ENCODE data around the gene CENPP. TPM values are rescaled to one million over a fixed set of nuclear protein-coding genes. Genes with fewer than 3 reads are reported as not detected.
"Not testable (repeated sequence)": the region's sequence is repeated elsewhere in the genome, so short reads cannot be mapped to it uniquely, and the experiment has no call there.

Gene CENPP
- total RNA-seq, 1 experiment from 2014 or later, result 10.3 TPM

GRCh38 chr9:92547356-92547755 is 221.6 kb downstream of the CENPP start:
- DNase-seq, result no peak
- H3K36me3 ChIP-seq (replicated peaks; ENCODE audit: control insufficient read depth, insufficient read depth, low read length), result no peaks in the 10 kb centered on the region
- no peaks in the 10 kb centered on the region for H3K27me3 ChIP-seq (ENCODE audit: control insufficient read depth, insufficient read depth, low read length)
- no peak overlapping the region for H3K4me3 ChIP-seq (ENCODE audit: insufficient read depth, low read depth, low read length)

- DNase-seq, result no peak
Measured at GRCh38 chr9:92550765-92551164, 225.0 kb downstream of the CENPP start.

GRCh38 chr9:92558612-92559374 is 233.0 kb downstream of the CENPP start:
- no peak overlapping the region for H3K4me3 ChIP-seq (ENCODE audit: insufficient read depth, low read depth, low read length)
- no peaks in the 10 kb centered on the region for H3K27me3 ChIP-seq (ENCODE audit: control insufficient read depth, insufficient read depth, low read length)
- no peak for DNase-seq
- H3K36me3 ChIP-seq (replicated peaks; ENCODE audit: control insufficient read depth, insufficient read depth, low read length), result no peaks in the 10 kb centered on the region

More at GRCh38 chr9:92550765-92551164, 225.0 kb downstream of the CENPP start:
- no peaks in the 10 kb centered on the region for H3K36me3 ChIP-seq (replicated peaks; ENCODE audit: control insufficient read depth, insufficient read depth, low read length)
- no peak overlapping the region for H3K4me3 ChIP-seq (ENCODE audit: insufficient read depth, low read depth, low read length)
- H3K27me3 ChIP-seq (ENCODE audit: control insufficient read depth, insufficient read depth, low read length), result no peaks in the 10 kb centered on the region

- H3K27me3 ChIP-seq (ENCODE audit: control insufficient read depth, insufficient read depth, low read length), result no peaks in the 10 kb centered on the region
- no peaks in the 10 kb centered on the region for H3K36me3 ChIP-seq (replicated peaks; ENCODE audit: control insufficient read depth, insufficient read depth, low read length)
- no peak for DNase-seq
- no peak overlapping the region for H3K4me3 ChIP-seq (ENCODE audit: insufficient read depth, low read depth, low read length)
Measured at GRCh38 chr9:92561374-92562330, 235.9 kb downstream of the CENPP start.

- Histone ChIP-seq H3K27me3 (ENCODE audit: control insufficient read depth, insufficient read depth, low read length) (no peaks in the 10 kb centered on the region), H3K4me3 (ENCODE audit: insufficient read depth, low read depth, low read length) (no peak overlapping the region), H3K36me3 (replicated peaks; ENCODE audit: control insufficient read depth, insufficient read depth, low read length) (no peaks in the 10 kb centered on the region)
- no peak for DNase-seq
Measured at GRCh38 chr9:92562461-92562967, 236.8 kb downstream of the CENPP start.

- no peaks in the 10 kb centered on the region for H3K36me3 ChIP-seq (replicated peaks; ENCODE audit: control insufficient read depth, insufficient read depth, low read length)
- H3K27me3 ChIP-seq (ENCODE audit: control insufficient read depth, insufficient read depth, low read length), result no peaks in the 10 kb centered on the region
- no peak overlapping the region for H3K4me3 ChIP-seq (ENCODE audit: insufficient read depth, low read depth, low read length)
- DNase-seq, result no peak
Measured at GRCh38 chr9:92563116-92564100, 237.7 kb downstream of the CENPP start.

GRCh38 chr9:92564504-92564903 is 238.8 kb downstream of the CENPP start:
- no peaks in the 10 kb centered on the region for H3K27me3 ChIP-seq (ENCODE audit: control insufficient read depth, insufficient read depth, low read length)
- H3K36me3 ChIP-seq (replicated peaks; ENCODE audit: control insufficient read depth, insufficient read depth, low read length), result no peaks in the 10 kb centered on the region
- H3K4me3 ChIP-seq (ENCODE audit: insufficient read depth, low read depth, low read length), result no peak overlapping the region
- no peak for DNase-seq

- no peak overlapping the region for H3K4me3 ChIP-seq (ENCODE audit: insufficient read depth, low read depth, low read length)
- no peak for DNase-seq
- H3K36me3 ChIP-seq (replicated peaks; ENCODE audit: control insufficient read depth, insufficient read depth, low read length), result no peaks in the 10 kb centered on the region
- no peaks in the 10 kb centered on the region for H3K27me3 ChIP-seq (ENCODE audit: control insufficient read depth, insufficient read depth, low read length)
Measured at GRCh38 chr9:92564982-92565381, 239.2 kb downstream of the CENPP start.

GRCh38 chr9:92571871-92572270 is 246.1 kb downstream of the CENPP start:
- not testable (repeated sequence) for H3K36me3 ChIP-seq (replicated peaks; ENCODE audit: control insufficient read depth, insufficient read depth, low read length); H3K27me3 ChIP-seq (ENCODE audit: control insufficient read depth, insufficient read depth, low read length); DNase-seq; H3K4me3 ChIP-seq (ENCODE audit: insufficient read depth, low read depth, low read length)

- H3K4me3 ChIP-seq (ENCODE audit: insufficient read depth, low read depth, low read length); H3K36me3 ChIP-seq (replicated peaks; ENCODE audit: control insufficient read depth, insufficient read depth, low read length); DNase-seq; H3K27me3 ChIP-seq (ENCODE audit: control insufficient read depth, insufficient read depth, low read length): not testable (repeated sequence)
Measured at GRCh38 chr9:92573612-92574011, 247.9 kb downstream of the CENPP start.

- no peak for DNase-seq
- no peaks in the 10 kb centered on the region for H3K27me3 ChIP-seq (ENCODE audit: control insufficient read depth, insufficient read depth, low read length)
Measured at GRCh38 chr9:92576175-92576574, 250.4 kb downstream of the CENPP start.

GRCh38 chr9:92589923-92590322 is 264.2 kb downstream of the CENPP start:
- peak; percentile 27 for DNase-seq
- Histone ChIP-seq H3K27me3 (ENCODE audit: control insufficient read depth, insufficient read depth, low read length) (no peaks in the 10 kb centered on the region), H3K36me3 (replicated peaks; ENCODE audit: control insufficient read depth, insufficient read depth, low read length) (no peaks in the 10 kb centered on the region), H3K4me3 (ENCODE audit: insufficient read depth, low read depth, low read length) (no peak overlapping the region)

More at GRCh38 chr9:92576175-92576574, 250.4 kb downstream of the CENPP start:
- Histone ChIP-seq H3K36me3 (replicated peaks; ENCODE audit: control insufficient read depth, insufficient read depth, low read length) (no peaks in the 10 kb centered on the region), H3K4me3 (ENCODE audit: insufficient read depth, low read depth, low read length) (no peak overlapping the region)

- H3K27me3 ChIP-seq (ENCODE audit: control insufficient read depth, insufficient read depth, low read length), result no peaks in the 10 kb centered on the region
- DNase-seq, result no peak
- H3K4me3 ChIP-seq (ENCODE audit: insufficient read depth, low read depth, low read length), result no peak overlapping the region
- H3K36me3 ChIP-seq (replicated peaks; ENCODE audit: control insufficient read depth, insufficient read depth, low read length), result no peaks in the 10 kb centered on the region
Measured at GRCh38 chr9:92590377-92590776, 264.6 kb downstream of the CENPP start.

GRCh38 chr9:92592537-92592936 is 266.8 kb downstream of the CENPP start:
- no peak for DNase-seq
- Histone ChIP-seq H3K36me3 (replicated peaks; ENCODE audit: control insufficient read depth, insufficient read depth, low read length) (no peaks in the 10 kb centered on the region), H3K27me3 (ENCODE audit: control insufficient read depth, insufficient read depth, low read length) (no peaks in the 10 kb centered on the region), H3K4me3 (ENCODE audit: insufficient read depth, low read depth, low read length) (no peak overlapping the region)
